Measurements from ENCODE around the gene RAB38.

RAB38 gene

DNA sequence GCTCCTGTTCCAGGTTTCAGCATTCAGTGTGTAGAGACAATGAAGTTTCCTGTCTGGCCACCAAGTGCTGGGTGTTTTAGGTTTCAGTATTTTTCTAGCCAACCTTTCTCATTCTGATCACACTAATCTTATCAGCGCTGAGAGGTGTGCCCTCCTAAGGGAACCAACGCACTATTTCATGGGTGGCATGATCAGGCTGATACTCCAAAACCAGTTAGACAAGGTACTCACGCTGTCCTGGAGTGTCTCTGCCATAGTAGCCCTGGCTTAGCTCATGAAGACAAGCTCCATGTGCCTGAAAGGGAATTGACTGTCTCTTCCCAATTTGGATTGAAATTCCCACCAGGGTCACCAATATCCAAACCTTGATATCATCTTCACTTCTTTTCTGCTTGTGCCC, 8.0 kb upstream of the RAB38 start:
- no peak for TF ChIP-seq CTCF (conservative IDR thresholded peaks at IDR 0.05; ENCODE audit: low read length)
- no peak for DNase-seq (ENCODE audit: low read depth)
- no peak overlapping the region for H3K4me3 ChIP-seq (ENCODE audit: low read length)

DNA sequence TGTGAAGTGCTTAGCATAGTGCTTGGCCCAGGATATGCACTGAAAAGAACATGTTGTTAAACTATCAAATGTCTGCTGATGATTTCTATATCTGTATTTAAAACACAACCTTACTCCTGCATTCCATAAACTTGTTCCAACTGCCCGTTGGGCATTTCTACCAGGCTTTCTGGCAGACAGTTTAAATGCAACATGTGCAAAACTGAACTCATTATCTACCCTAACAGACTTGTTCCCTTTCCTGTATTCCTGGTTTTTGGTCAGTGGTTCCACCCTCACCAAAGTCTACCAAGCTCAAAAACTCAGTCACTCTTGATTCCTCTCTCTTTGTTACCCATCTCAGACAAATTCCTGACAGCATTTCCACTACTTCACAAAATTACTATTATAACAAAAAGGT, 6.5 kb upstream of the RAB38 start:
- DNase-seq (ENCODE audit: low read depth), result no peak
- H3K4me3 ChIP-seq (ENCODE audit: low read length), result no peak overlapping the region
- no peak for TF ChIP-seq CTCF (conservative IDR thresholded peaks at IDR 0.05; ENCODE audit: low read length)

DNA sequence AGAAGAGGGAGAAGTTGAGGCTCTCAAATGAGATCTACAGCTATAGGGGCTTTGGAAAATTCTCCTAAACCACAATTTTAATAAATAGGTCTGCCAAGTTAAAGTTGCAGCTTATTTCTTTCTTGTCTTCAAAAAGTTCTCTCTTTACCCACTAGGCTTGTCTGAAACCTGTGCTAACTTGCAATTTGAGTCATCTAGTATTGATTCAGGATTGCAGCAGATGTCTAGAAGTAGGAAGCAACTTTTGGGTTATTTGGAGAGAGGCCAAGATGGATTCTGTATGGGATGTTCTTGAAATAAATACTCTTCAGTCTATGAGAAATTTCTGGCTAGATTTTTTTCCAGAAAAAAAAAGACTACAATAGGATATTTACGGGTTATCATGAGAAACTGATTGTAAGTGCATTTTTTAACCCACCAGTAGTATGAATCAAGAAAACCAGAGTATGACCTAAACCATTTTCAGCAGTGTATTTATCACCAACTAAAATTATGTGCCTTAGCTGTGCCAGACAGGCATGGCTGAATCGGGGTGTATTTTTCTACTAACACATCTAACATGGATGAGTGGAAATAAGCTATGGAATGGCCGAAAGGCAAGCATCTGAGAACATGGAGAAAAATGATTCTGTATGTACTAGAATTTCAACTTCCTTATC, 4.9 kb upstream of the RAB38 start:
- 0 out of 2 replicates have a peak, but pooled peaks have one; percentile 2 for TF ChIP-seq CTCF (conservative IDR thresholded peaks at IDR 0.05; ENCODE audit: low read length)
- H3K4me3 ChIP-seq (ENCODE audit: low read length), result no peak overlapping the region
- DNase-seq (ENCODE audit: low read depth), result peak; percentile 36

DNA sequence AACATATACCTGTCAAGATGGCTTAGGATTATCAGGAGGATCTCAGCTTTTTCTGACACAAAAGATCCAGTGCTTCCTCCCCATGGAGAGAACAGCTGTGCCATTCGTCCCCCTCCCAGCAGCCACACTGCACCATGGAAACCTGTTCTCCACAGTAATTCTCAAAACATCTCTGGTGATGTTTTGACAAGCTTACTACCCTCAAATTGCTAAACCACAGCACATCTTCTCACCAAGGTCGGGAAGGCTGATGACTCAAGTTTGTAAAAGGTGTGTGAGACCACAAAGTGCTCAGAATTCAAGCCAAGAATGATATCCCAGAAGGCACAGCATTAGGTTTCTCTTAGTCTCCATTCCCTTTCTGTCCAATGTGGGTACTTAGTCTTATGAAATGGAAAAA, 3.9 kb upstream of the RAB38 start:
- no peak overlapping the region for H3K4me3 ChIP-seq (ENCODE audit: low read length)
- no peak for TF ChIP-seq CTCF (conservative IDR thresholded peaks at IDR 0.05; ENCODE audit: low read length)
- peak; percentile 33 for DNase-seq (ENCODE audit: low read depth)

DNA sequence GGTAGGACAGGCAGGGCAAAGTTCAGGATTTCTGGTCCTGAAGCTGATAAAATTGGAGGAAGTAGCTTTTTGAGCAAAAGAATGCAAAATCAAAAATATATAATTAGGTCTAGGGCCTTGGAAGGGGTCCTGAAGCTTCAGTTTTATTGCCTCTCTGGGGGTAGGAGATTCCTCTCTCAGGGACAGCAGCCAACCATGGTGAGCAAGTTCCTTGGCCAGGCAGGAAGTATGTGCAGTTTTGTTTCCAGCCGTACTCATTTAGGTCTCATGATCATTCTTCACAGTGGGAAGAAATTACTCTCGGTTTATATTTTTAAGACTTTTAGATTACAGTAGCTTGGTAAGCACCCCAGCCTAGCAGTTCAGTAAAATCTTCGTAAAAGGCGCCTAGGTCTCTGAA, 2.9 kb upstream of the RAB38 start:
- peak; percentile 34 for DNase-seq (ENCODE audit: low read depth)
- TF ChIP-seq CTCF (conservative IDR thresholded peaks at IDR 0.05; ENCODE audit: low read length), result no peak
- H3K4me3 ChIP-seq (ENCODE audit: low read length), result no peak overlapping the region

DNA sequence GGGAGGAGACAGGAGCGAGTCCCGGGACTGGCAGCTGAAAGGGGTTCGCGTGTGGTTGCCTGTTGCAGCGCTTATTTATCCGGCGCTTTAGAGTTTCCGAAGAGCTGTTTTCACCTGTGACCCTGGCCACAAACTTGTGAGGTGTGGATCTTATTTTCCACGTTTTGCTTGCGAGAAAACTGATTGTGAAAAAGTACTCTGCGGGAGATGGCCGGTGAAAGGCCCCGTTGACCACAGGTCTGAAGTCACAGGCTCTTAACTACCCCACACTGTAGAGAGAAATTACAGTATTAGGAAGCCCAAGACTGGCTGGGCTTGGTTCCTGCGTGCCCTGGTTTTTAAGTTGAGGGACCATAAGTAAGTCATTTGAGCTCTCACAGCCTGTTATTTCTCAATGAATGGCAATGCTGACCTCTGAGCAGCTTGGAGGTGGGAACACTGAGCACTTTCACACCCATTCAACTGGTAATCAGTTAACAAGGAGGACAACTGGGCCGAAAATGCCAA, 379 bp upstream of the RAB38 start:
- peak overlapping the region; percentile 62 for H3K4me3 ChIP-seq (ENCODE audit: low read length)
- TF ChIP-seq CTCF (conservative IDR thresholded peaks at IDR 0.05; ENCODE audit: low read length), result no peak

DNA sequence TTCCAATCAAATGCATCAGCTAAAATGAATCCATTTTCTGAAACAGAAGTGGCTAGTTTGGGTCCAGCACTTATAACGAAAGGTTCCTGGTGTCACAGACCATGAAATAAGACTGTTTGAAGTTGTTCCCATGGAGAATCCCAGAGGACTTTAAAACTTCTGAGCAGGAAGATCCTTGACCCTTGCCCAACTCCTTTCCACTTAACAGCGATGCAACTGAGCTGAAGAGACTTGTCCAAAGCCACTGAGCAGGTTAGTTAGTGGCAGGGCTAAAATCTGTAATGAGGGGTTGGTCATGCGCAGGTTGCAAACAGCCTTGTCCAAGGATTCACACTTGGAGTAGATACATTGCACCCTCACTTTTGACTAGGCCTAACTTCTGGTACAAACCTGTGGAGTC, 1.3 kb downstream of the RAB38 start:
- DNase-seq (ENCODE audit: low read depth), result no peak
- no peak overlapping the region for H3K4me3 ChIP-seq (ENCODE audit: low read length)
- TF ChIP-seq CTCF (conservative IDR thresholded peaks at IDR 0.05; ENCODE audit: low read length), result no peak

More for the DNA sequence above, 379 bp upstream of the RAB38 start:
- DNase-seq (ENCODE audit: low read depth), result peak; percentile 12
